Activated T-cell treated with anti-CD3 and anti-CD28 coated beads, Interleukin-2, amount 50 U/mL, for 4 hours (primary cell): ENCODE data around the gene PSMA7. TPM values are rescaled to one million over a fixed set of nuclear protein-coding genes. Genes with fewer than 3 reads are reported as not detected.
"Not testable (repeated sequence)": the region's sequence is repeated elsewhere in the genome, so short reads cannot be mapped to it uniquely, and the experiment has no call there.

Experiments used
- ATAC-seq, 2 donors: fragments of 200-7000 bp; cut with Tn5 transposase; one replicate each; pipeline ENCODE4 v1.10.0; 2021
- DNase-seq: peaks from one replicate; pipeline ENCODE4 v3.0.0-alpha.2; 2020
- H3K27me3 Mint-ChIP-seq: one replicate; pipeline ENCODE4 v1.8.0; 2021; ENCODE audit warnings: low read depth, mixed read lengths
- H3K36me3 Mint-ChIP-seq: one replicate; pipeline ENCODE4 v1.8.0; 2022; ENCODE audit warnings: mixed read lengths; ENCODE audit not compliant: insufficient read depth
- H3K4me1 Mint-ChIP-seq: one replicate; pipeline ENCODE4 v1.8.0; 2021; ENCODE audit warnings: low read depth, mixed read lengths
- H3K4me3 Mint-ChIP-seq: one replicate; pipeline ENCODE4 v1.8.0; 2021; ENCODE audit warnings: mild to moderate bottlenecking, moderate library complexity, mixed read lengths
- H3K9me3 Mint-ChIP-seq: one replicate; pipeline ENCODE4 v1.8.0; 2021; ENCODE audit warnings: mixed read lengths
- total RNA-seq, 3 donors: library from RNA; stranded (reverse); gene quantifications; one replicate each; pipeline ENCODE4 v1.2.1, GENCODE V29; 2021

PSMA7 gene
- total RNA-seq, 3 donors from 2014 or later, result 651 to 699 (median 689) TPM

- no peak overlapping the region for H3K4me3 Mint-ChIP-seq
These were observed 8.7 kb upstream of the PSMA7 start for GRCh38 chr20:62151835-62152364.

DNA sequence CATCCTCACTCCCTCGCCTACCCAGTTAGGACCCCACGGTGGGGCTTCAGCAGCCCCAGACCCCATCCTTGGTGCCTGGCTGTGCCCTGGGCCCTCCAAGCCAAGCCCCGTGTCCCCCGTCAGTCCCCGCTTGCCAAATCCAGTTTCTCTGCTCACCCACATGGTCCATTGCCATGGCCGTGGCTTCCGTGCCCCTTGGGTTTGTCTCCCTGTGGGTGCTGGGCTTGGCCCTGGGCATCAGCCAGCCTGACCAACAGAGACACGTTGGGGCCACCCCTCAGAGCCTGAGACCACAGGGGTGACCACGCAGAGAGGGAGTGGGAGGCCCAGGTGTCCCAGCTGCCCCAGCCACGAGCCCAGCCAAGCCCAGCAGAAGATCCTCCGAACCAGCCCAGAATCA lies 8.0 kb upstream of the PSMA7 start:
- DNase-seq, result no peak
- Mint-ChIP-seq H3K4me3 (no peak overlapping the region), H3K9me3 (peaks cover 11% of the 10 kb centered on the region), H3K36me3 (peaks cover 32% of the 10 kb centered on the region), H3K27me3 (no peaks in the 10 kb centered on the region), H3K4me1 (peaks cover 18% of the 10 kb centered on the region)
- no peak for ATAC-seq

More at GRCh38 chr20:62151835-62152364, 8.7 kb upstream of the PSMA7 start:
- Mint-ChIP-seq H3K9me3 (peaks cover 11% of the 10 kb centered on the region), H3K36me3 (peaks cover 32% of the 10 kb centered on the region), H3K4me1 (peaks cover 18% of the 10 kb centered on the region), H3K27me3 (no peaks in the 10 kb centered on the region)
- DNase-seq (no peak), ATAC-seq (no peak)

GRCh38 chr20:62150310-62150575 lies 7.0 kb upstream of the PSMA7 start:
- peaks cover 25% of the 10 kb centered on the region for H3K36me3 Mint-ChIP-seq
- H3K27me3 Mint-ChIP-seq, result no peaks in the 10 kb centered on the region
- no peak for ATAC-seq
- H3K4me1 Mint-ChIP-seq, result peaks cover 24% of the 10 kb centered on the region
- DNase-seq, result no peak
- peaks cover 11% of the 10 kb centered on the region for H3K9me3 Mint-ChIP-seq
- no peak overlapping the region for H3K4me3 Mint-ChIP-seq

GRCh38 chr20:62149532-62150309 lies 6.5 kb upstream of the PSMA7 start:
- no peak overlapping the region for H3K4me3 Mint-ChIP-seq
- no peaks in the 10 kb centered on the region for H3K27me3 Mint-ChIP-seq
- peaks cover 11% of the 10 kb centered on the region for H3K9me3 Mint-ChIP-seq
- ATAC-seq, result no peak
- DNase-seq, result no peak
- H3K4me1 Mint-ChIP-seq, result peaks cover 30% of the 10 kb centered on the region
- peaks cover 22% of the 10 kb centered on the region for H3K36me3 Mint-ChIP-seq

DNA sequence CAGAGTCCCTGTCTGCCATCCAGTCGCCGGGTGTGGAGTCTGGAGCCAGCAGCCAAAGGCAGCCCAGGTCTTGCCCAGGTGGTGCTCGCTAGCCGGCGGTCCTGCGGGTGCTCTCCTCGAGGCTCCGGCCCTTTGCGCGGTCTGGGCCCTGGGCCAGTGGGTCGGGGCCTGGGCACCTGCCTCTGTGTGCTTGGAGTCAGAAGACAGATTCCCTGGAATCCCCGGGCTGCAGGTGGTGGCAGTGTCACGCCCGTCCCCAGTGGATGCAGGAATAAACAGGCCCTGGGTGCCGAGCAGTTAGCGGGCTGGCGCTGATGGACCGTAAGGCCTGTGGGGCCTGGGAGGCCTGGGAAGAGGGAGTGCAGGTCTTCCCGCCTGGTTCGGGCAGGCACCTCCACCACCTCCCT lies 5.7 kb upstream of the PSMA7 start:
- Mint-ChIP-seq H3K27me3 (no peaks in the 10 kb centered on the region), H3K36me3 (peaks cover 17% of the 10 kb centered on the region), H3K4me1 (peaks cover 33% of the 10 kb centered on the region), H3K9me3 (peaks cover 10% of the 10 kb centered on the region), H3K4me3 (no peak overlapping the region)
- DNase-seq (no peak), ATAC-seq (no peak)

- H3K9me3 Mint-ChIP-seq, ATAC-seq, DNase-seq, H3K27me3 Mint-ChIP-seq, H3K4me3 Mint-ChIP-seq: not testable (repeated sequence)
- Mint-ChIP-seq H3K36me3 (peaks cover 13% of the 10 kb centered on the region), H3K4me1 (peaks cover 30% of the 10 kb centered on the region)
These were observed 5.2 kb upstream of the PSMA7 start for GRCh38 chr20:62148383-62148782.

DNA sequence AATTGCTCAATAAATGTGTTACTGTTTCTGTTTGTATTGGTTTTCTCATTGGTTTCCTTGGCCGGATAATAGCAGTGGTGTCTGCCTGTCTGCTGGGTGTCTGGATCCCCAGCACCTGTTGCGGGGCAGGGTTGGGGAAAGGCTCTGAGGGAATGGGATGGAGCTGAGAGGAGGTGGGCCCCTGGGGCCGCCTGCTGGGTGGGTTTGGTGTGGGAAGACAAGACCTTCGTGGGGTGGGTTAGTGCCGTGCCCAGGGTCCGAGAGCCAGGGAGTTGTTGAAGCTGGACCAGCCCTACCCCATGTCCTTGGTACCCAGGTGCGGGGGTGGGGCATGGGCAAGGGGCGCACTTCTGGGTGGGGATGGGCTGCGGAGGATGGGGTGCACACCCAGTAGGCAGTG lies 4.3 kb upstream of the PSMA7 start:
- H3K27me3 Mint-ChIP-seq, result no peaks in the 10 kb centered on the region
- H3K4me3 Mint-ChIP-seq, result no peak overlapping the region
- peaks cover 30% of the 10 kb centered on the region for H3K4me1 Mint-ChIP-seq
- ATAC-seq (no peak), DNase-seq (no peak)
- peaks cover 6% of the 10 kb centered on the region for H3K36me3 Mint-ChIP-seq
- H3K9me3 Mint-ChIP-seq, result no peaks in the 10 kb centered on the region

DNA sequence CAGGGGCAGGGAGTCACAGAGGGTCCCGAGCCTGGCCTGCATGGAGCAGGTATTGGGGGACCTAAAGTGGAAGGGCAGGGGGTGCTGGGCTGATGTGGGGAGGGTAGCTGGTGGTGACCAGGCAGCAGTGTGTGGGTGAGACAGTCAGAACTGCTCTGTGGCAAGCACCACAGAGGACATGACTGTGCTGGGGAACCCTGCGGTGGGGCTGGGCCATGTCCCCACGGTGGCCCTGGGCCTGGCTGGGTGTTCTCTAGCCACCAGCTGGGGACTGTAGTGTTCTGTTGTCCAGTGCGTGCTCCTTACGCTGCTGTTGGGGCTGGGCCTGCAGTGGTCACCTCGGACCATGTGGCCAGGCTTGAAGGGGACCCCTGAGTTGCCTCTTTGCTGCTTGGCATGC lies 3.9 kb upstream of the PSMA7 start:
- no peak overlapping the region for H3K4me3 Mint-ChIP-seq
- H3K36me3 Mint-ChIP-seq, result peaks cover 5% of the 10 kb centered on the region
- no peaks in the 10 kb centered on the region for H3K27me3 Mint-ChIP-seq
- no peak for DNase-seq
- peaks cover 30% of the 10 kb centered on the region for H3K4me1 Mint-ChIP-seq
- ATAC-seq, result no peak
- H3K9me3 Mint-ChIP-seq, result no peaks in the 10 kb centered on the region

DNA sequence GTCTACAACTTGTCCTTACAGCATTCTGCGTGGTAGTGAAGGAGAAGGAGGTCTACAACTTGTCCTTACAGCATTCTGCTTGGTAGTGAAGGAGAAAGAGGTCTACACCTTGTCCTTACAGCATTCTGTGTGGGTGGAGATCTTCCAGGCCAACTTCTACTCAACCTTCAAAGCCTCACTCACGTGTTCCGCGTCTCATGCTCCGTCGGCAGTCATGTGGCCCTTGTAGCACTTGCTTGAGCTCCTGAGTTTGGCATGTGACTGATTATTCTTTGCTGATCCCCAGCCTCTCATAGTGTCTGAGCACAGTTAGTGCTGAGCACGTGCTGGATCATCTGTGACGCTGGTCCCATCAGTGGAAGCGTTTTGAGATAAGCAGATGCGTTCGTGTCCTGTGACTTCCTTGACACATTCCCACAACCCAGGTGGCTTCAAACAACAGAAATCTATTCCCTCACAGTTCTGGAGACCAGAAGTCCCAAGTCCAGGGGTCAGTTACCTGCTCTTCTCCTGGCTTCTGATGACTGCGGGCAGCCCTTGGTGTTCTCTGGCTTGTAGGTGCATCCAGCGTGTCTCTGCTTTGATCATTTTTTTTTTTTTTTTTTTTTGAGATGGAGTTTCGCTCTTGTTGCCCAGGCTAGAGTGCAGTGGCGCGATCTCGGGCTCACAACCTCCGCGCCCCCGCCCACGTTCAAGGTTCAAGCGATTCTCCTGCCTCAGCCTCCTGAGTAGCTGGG lies 3.0 kb upstream of the PSMA7 start:
- peaks cover 39% of the 10 kb centered on the region for H3K4me1 Mint-ChIP-seq
- ATAC-seq, result no peak
- H3K4me3 Mint-ChIP-seq, result no peak overlapping the region

DNA sequence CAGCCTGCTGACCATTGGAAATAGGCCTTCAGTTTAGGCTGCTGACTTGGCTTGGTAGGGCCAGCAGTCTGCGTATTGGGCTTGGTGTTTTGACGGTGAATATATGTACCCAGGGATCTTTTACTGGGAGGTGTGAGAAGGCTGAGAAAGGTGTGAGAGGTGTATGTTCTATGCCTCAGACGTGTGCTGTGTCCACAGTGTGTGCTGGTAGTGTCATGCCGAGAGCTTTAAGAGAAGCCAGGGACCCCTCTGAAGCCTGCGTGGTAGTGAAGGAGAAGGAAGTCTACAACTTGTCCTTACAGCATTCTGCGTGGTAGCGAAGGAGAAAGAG lies 2.5 kb upstream of the PSMA7 start:
- ATAC-seq, result no peak
- Mint-ChIP-seq H3K4me1 (peaks cover 45% of the 10 kb centered on the region), H3K36me3 (peaks cover 11% of the 10 kb centered on the region), H3K4me3 (peak overlapping the region; percentile 85), H3K27me3 (no peaks in the 10 kb centered on the region), H3K9me3 (no peaks in the 10 kb centered on the region)
- no peak for DNase-seq

More for the DNA sequence above, 3.0 kb upstream of the PSMA7 start:
- no peak for DNase-seq
- Mint-ChIP-seq H3K9me3 (no peaks in the 10 kb centered on the region), H3K27me3 (no peaks in the 10 kb centered on the region), H3K36me3 (peaks cover 8% of the 10 kb centered on the region)

DNA sequence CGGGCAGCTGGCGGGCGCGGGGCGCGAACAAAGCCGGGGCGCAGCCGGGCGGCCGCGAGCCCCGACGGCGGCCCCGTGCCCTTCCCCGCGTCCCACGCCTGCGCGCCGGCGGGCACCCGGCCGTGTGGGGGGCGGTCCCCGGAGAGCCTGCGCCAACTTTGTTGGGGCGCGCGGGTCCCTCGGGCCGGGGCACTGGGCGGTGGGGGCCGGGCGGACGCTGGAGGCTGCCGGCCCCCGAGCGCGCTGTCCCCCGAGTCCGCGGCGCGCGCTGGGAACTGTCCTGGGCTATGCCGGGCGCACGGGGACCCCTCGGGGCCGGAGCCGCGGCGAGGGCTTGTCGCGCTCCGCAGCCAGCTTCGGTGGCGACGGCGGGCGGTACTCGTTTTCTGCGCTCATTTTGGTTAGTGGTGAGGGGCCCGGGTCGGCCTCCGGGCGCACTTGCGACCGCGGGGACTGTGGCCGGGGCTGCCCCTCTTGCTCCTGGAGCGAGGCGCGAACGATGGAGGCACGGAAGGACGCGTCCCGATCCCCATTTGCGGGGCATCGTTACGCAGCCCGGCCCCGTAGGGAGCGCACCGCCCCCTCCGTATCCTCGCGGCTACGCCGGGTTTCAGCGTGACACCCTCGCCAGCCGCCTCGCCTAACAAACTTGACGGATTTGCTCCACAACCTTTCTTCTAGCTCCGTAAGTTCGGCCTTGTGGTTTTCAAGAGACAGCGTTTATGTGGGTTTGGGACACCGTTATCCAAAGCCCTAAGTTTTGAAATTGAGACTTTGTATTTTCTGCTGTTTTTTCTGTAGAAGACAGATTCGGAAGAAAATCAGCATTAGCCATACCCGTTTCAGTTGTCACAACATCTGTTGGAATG lies 997 bp upstream of the PSMA7 start:
- ATAC-seq (peak; percentile 46 to 47), DNase-seq (peak; percentile 50)
- Mint-ChIP-seq H3K4me3 (peak overlapping the region; percentile 85), H3K4me1 (peaks cover 50% of the 10 kb centered on the region), H3K9me3 (no peaks in the 10 kb centered on the region), H3K27me3 (no peaks in the 10 kb centered on the region), H3K36me3 (peaks cover 13% of the 10 kb centered on the region)

GRCh38 chr20:62142252-62143080 lies 728 bp downstream of the PSMA7 start:
- ATAC-seq (peak; percentile 10), DNase-seq (no peak)
- Mint-ChIP-seq H3K36me3 (peaks cover 27% of the 10 kb centered on the region), H3K27me3 (no peaks in the 10 kb centered on the region), H3K9me3 (no peaks in the 10 kb centered on the region), H3K4me3 (peak overlapping the region; percentile 94), H3K4me1 (peaks cover 54% of the 10 kb centered on the region)

- ATAC-seq (no peak), DNase-seq (no peak)
- Mint-ChIP-seq H3K27me3 (no peaks in the 10 kb centered on the region), H3K9me3 (no peaks in the 10 kb centered on the region), H3K36me3 (peaks cover 34% of the 10 kb centered on the region), H3K4me3 (peak overlapping the region; percentile 94), H3K4me1 (peaks cover 50% of the 10 kb centered on the region)
These were observed 1.6 kb downstream of the PSMA7 start for GRCh38 chr20:62141397-62142251.
